Activated CD8-positive, alpha-beta T cell treated with anti-CD3 and anti-CD28 coated beads, Interleukin-2, amount 10 ng/mL, durations not matched to agents 7 days and 5 days (primary cell): ENCODE data around the gene SLC41A3. TPM values are rescaled to one million over a fixed set of nuclear protein-coding genes. Genes with fewer than 3 reads are reported as not detected.
"Not testable (repeated sequence)": the region's sequence is repeated elsewhere in the genome, so short reads cannot be mapped to it uniquely, and the experiment has no call there.

Source experiments
- ATAC-seq: fragments of 150-1000 bp; cut with Tn5 transposase; one replicate; pipeline ENCODE4 v1.10.0; 2021; ENCODE audit warnings: moderate library complexity
- CTCF ChIA-PET: fragments of 350-600 bp; sonication (Branson Sonifier 250); formaldehyde crosslinking; loops from one replicate; lab custom pipeline; 2021; ENCODE audit warnings: antibody characterized with exemption; lab: Charles Lee
- POLR2A ChIA-PET: fragments of 350-600 bp; sonication (Branson Sonifier 250); formaldehyde crosslinking; loops from one replicate; lab custom pipeline; 2021; ENCODE audit warnings: antibody characterized with exemption; lab: Charles Lee
- DNase-seq: peaks from one replicate; pipeline ENCODE4 v3.0.0-alpha.2; 2020
- H3K27ac Mint-ChIP-seq: one replicate; pipeline ENCODE4 v1.8.0; 2021; ENCODE audit warnings: mild to moderate bottlenecking, mixed read lengths
- H3K27me3 Mint-ChIP-seq: one replicate; pipeline ENCODE4 v1.8.0; 2021; ENCODE audit warnings: low read depth, mixed read lengths
- H3K36me3 Mint-ChIP-seq: one replicate; pipeline ENCODE4 v1.8.0; 2021; ENCODE audit warnings: low read depth, mixed read lengths
- H3K4me1 Mint-ChIP-seq: one replicate; pipeline ENCODE4 v1.8.0; 2021; ENCODE audit warnings: low read depth, mixed read lengths
- H3K4me3 Mint-ChIP-seq: one replicate; pipeline ENCODE4 v1.8.0; 2021; ENCODE audit warnings: mild to moderate bottlenecking, mixed read lengths
- H3K9me3 Mint-ChIP-seq: one replicate; pipeline ENCODE4 v1.8.0; 2022; ENCODE audit warnings: mixed read lengths; ENCODE audit not compliant: insufficient read depth
- total RNA-seq, 2 experiments: library from RNA; stranded (reverse); gene quantifications; one replicate each; pipeline ENCODE4 v1.2.3, GENCODE V29; 2021

Gene SLC41A3
- total RNA-seq, 2 experiments from 2014 or later = 22.0 to 26.5 TPM

GRCh38 chr3:125977104-125977503, 106.8 kb downstream of the SLC41A3 start:
- H3K4me1 Mint-ChIP-seq, CTCF ChIA-PET, H3K4me3 Mint-ChIP-seq, ATAC-seq, DNase-seq, H3K9me3 Mint-ChIP-seq, H3K36me3 Mint-ChIP-seq, POLR2A ChIA-PET, H3K27ac Mint-ChIP-seq: not testable (repeated sequence)
- peaks cover 24% of the 10 kb centered on the region for H3K27me3 Mint-ChIP-seq

DNA sequence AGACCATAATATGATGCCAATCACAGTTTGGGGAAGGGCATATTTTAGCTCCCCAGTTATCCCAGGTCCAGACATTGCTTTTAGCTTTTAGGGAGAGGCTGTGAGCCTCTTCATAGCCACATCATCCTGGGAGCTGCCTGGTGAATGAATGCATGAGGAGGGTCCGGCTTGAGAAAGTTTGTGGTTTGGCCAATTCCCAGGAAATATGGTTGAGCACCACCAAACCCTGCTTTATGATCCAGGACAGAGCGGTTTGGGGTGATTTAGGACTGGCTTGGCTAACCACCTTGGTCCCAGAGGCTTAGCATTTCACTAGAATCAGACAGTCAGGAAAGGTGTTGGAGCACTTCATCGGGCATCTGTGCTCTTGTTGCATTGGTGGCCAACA, 107.9 kb downstream of the SLC41A3 start:
- H3K27me3 Mint-ChIP-seq = peaks cover 29% of the 10 kb centered on the region
- H3K27ac Mint-ChIP-seq, H3K36me3 Mint-ChIP-seq, CTCF ChIA-PET, H3K4me3 Mint-ChIP-seq, POLR2A ChIA-PET, DNase-seq, H3K9me3 Mint-ChIP-seq, H3K4me1 Mint-ChIP-seq, ATAC-seq: not testable (repeated sequence)

- CTCF ChIA-PET, H3K9me3 Mint-ChIP-seq, H3K36me3 Mint-ChIP-seq, DNase-seq, H3K27ac Mint-ChIP-seq, H3K4me1 Mint-ChIP-seq, POLR2A ChIA-PET, H3K4me3 Mint-ChIP-seq, ATAC-seq: not testable (repeated sequence)
- H3K27me3 Mint-ChIP-seq = peaks cover 28% of the 10 kb centered on the region
These were observed 108.5 kb downstream of the SLC41A3 start for GRCh38 chr3:125975245-125976002.

DNA sequence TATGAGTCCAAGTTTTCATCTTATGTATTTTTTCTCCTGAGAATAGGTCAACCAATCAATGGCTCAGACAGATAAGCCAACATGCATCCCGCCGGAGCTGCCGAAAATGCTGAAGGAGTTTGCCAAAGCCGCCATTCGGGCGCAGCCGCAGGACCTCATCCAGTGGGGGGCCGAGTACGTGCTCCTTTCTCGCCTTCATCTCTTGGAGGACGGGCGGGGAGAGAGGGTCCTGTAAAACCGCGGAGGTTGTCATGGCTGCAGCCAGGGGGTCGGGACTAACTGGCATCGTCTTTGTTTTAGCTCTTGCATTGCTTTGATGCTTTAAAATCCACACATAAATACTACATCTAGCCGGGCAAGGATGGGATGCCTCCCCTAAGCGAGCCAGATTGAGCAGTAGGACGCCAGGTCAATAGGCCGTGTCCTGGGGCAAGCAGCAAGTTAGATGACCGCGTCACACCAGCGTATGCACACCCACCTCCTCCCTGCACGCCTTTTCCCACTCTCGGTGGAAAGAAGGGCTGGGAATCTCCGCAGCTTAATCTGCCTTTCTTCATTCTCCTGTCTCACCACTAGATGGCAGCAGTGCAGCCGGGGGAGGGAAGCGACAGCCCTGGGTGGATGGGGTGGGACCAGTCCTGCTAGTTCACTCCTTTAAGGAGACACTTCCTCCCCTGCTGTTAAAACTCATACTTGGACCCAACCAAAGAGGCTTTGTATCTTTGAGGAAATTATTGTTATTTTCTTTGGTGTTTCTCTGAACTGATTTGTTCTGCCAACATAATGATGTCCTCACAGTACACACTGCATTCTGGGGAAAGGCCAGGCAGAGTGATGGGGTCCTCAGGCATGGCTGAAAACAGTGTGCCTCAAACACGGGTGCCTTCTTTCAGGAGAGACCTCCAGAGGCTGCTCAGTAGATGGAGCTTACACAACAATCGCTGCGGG, 111.7 kb downstream of the SLC41A3 start:
- H3K4me1 Mint-ChIP-seq, H3K27ac Mint-ChIP-seq, H3K4me3 Mint-ChIP-seq, H3K9me3 Mint-ChIP-seq, POLR2A ChIA-PET, H3K36me3 Mint-ChIP-seq: not testable (repeated sequence)
- H3K27me3 Mint-ChIP-seq = peaks cover 31% of the 10 kb centered on the region
- peak; percentile 67 for ATAC-seq
- peak; percentile 40 for DNase-seq
- CTCF ChIA-PET = interaction anchor here (0.9 kb wide), 1 partner anchor 128 kb away, joined by 3 read pairs; no protein-coding TSS in a partner anchor

GRCh38 chr3:125968701-125969592, 115.0 kb downstream of the SLC41A3 start, which contains the start of gene ROPN1B:
Gene ROPN1B, plus strand, starts transcription at chr3:125969178. Its CDS starts 2,877 bp downstream, at chr3:125972055.
- CTCF ChIA-PET, POLR2A ChIA-PET, H3K27ac Mint-ChIP-seq: not testable (repeated sequence)

DNA sequence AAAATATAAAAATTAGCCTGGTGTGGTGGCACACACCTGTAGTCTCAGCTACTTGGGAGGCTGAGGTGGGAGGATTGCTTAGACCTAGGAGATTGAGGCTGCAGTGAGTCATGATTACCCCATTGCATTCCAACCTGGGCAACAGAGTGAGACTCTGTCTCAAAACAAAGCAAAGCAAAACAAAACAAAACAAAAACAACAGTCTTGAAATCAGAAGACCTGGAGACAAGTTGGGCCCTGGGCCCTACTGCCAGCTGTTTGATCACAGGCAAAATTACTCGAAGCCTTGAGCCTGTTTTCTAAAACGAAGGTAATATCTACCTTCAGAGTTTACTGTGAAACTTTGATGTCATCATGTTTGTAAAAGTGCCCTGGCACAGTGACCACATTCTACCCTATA, 115.8 kb downstream of the SLC41A3 start:
- peaks cover 26% of the 10 kb centered on the region for H3K27me3 Mint-ChIP-seq
- H3K27ac Mint-ChIP-seq, H3K4me3 Mint-ChIP-seq, DNase-seq, H3K4me1 Mint-ChIP-seq, H3K36me3 Mint-ChIP-seq, POLR2A ChIA-PET, ATAC-seq, CTCF ChIA-PET, H3K9me3 Mint-ChIP-seq: not testable (repeated sequence)

More at GRCh38 chr3:125968701-125969592, 115.0 kb downstream of the SLC41A3 start, which contains the start of gene ROPN1B:
- not testable (repeated sequence) for H3K4me3 Mint-ChIP-seq, H3K36me3 Mint-ChIP-seq, DNase-seq, H3K9me3 Mint-ChIP-seq, H3K4me1 Mint-ChIP-seq
- H3K27me3 Mint-ChIP-seq = peaks cover 27% of the 10 kb centered on the region
- ATAC-seq = peak; percentile 89

DNA sequence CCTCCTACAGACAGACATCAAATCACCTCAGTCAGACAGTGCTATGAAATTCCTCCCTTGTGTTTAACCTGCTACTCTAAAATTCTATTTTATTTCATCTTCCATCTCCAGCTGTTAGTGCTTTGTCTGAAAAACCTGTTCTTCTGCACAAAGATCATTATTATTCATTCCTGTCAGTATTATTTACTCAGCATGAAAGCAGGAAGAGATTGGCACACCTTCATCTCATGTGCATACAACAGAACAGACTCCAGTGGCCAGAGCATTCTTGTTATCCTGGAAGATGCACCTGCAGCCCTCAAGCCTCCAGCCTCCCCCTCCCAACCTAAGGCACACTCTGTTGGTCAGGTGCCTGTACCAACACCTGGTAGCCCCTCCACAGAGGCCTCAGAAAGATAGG, 116.8 kb downstream of the SLC41A3 start:
- no peak overlapping the region for H3K27ac Mint-ChIP-seq
- CTCF ChIA-PET = no interaction called here
- ATAC-seq (no peak), DNase-seq (no peak)
- H3K9me3 Mint-ChIP-seq = no peaks in the 10 kb centered on the region
- peaks cover 22% of the 10 kb centered on the region for H3K27me3 Mint-ChIP-seq
- POLR2A ChIA-PET = no interaction called here
- H3K4me1 Mint-ChIP-seq = peaks cover 4% of the 10 kb centered on the region
- H3K4me3 Mint-ChIP-seq = no peak overlapping the region
- H3K36me3 Mint-ChIP-seq = no peaks in the 10 kb centered on the region

DNA sequence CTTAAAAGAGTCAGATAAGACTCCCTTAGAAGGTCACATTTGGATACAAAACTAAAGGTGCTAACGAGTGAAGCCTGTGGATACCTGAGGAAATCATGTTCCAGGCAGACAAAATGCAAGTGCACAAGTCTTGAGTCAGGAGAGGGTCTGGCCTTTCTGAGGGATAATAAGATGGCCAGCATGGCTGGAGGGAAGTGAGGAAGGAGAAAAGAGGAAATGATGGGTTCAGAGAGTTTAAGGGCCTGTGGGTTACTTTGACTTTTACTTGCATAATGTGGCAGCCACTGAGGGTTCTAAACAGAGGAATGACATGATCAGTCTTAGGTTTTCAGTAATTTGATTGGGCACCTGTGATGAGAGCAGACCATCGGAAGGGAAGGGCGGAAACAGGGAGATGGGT, 118.4 kb downstream of the SLC41A3 start:
- no peak overlapping the region for H3K27ac Mint-ChIP-seq
- H3K4me3 Mint-ChIP-seq = no peak overlapping the region
- ATAC-seq = no peak
- ChIA-PET CTCF (no interaction called here), POLR2A (no interaction called here)
- H3K9me3 Mint-ChIP-seq = no peaks in the 10 kb centered on the region
- no peak for DNase-seq
- no peaks in the 10 kb centered on the region for H3K36me3 Mint-ChIP-seq
- peaks cover 13% of the 10 kb centered on the region for H3K27me3 Mint-ChIP-seq
- H3K4me1 Mint-ChIP-seq = no peaks in the 10 kb centered on the region

- H3K27ac Mint-ChIP-seq, ATAC-seq, H3K9me3 Mint-ChIP-seq, DNase-seq, POLR2A ChIA-PET, H3K4me1 Mint-ChIP-seq, H3K36me3 Mint-ChIP-seq, H3K4me3 Mint-ChIP-seq, CTCF ChIA-PET, H3K27me3 Mint-ChIP-seq: not testable (repeated sequence)
These were observed 120.1 kb downstream of the SLC41A3 start for GRCh38 chr3:125963834-125964233.

GRCh38 chr3:125961289-125961589, 122.7 kb downstream of the SLC41A3 start:
- CTCF ChIA-PET = no interaction called here
- H3K36me3 Mint-ChIP-seq = peaks cover 3% of the 10 kb centered on the region
- H3K27me3 Mint-ChIP-seq = peaks cover 12% of the 10 kb centered on the region

GRCh38 chr3:125960456-125961288, 123.3 kb downstream of the SLC41A3 start:
- Mint-ChIP-seq H3K36me3 (peaks cover 3% of the 10 kb centered on the region), H3K4me1 (no peaks in the 10 kb centered on the region), H3K27ac (no peak overlapping the region), H3K27me3 (peaks cover 12% of the 10 kb centered on the region), H3K9me3 (no peaks in the 10 kb centered on the region), H3K4me3 (no peak overlapping the region)
- no peak for ATAC-seq
- ChIA-PET CTCF (no interaction called here), POLR2A (no interaction called here)
- DNase-seq = no peak

More at GRCh38 chr3:125961289-125961589, 122.7 kb downstream of the SLC41A3 start:
- ATAC-seq (no peak), DNase-seq (no peak)
- Mint-ChIP-seq H3K4me3 (no peak overlapping the region), H3K27ac (no peak overlapping the region), H3K4me1 (no peaks in the 10 kb centered on the region), H3K9me3 (no peaks in the 10 kb centered on the region)
- POLR2A ChIA-PET = no interaction called here
